Left forelimb (tissue), 1 donor: ENCODE results near the gene SETD5.
A peak's percentile ranks its signal among the peaks of the same experiment; 100 is the strongest.

Experiments
- DNase-seq: peaks from one replicate; pipeline ENCODE4 v3.0.0-alpha.2; 2018; ENCODE audit warnings: low spot score

Gene SETD5

GRCh38 chr3:9388562-9389272, 8.7 kb upstream of the SETD5 start:
- DNase-seq, result no peak

GRCh38 chr3:9390265-9390888, 7.0 kb upstream of the SETD5 start:
- DNase-seq, result no peak

DNA sequence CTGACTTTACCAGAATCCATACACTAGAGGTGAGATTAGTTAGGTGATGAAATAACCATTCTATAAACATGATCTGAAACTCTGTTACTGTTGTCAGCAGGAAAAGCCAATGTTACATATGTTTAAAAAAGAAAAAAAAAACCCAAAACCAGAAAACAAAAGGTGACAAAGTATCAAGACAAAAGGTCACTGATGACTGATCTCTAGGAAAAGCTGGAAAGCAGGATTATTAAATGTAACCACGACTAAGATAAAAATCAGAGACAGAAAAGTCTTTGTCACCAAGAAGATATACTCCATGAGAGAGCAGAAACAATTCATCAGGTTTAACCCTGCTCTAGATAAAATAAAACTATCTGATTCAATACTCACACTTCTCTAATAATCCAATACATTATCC, 5.4 kb upstream of the SETD5 start:
- no peak for DNase-seq

DNA sequence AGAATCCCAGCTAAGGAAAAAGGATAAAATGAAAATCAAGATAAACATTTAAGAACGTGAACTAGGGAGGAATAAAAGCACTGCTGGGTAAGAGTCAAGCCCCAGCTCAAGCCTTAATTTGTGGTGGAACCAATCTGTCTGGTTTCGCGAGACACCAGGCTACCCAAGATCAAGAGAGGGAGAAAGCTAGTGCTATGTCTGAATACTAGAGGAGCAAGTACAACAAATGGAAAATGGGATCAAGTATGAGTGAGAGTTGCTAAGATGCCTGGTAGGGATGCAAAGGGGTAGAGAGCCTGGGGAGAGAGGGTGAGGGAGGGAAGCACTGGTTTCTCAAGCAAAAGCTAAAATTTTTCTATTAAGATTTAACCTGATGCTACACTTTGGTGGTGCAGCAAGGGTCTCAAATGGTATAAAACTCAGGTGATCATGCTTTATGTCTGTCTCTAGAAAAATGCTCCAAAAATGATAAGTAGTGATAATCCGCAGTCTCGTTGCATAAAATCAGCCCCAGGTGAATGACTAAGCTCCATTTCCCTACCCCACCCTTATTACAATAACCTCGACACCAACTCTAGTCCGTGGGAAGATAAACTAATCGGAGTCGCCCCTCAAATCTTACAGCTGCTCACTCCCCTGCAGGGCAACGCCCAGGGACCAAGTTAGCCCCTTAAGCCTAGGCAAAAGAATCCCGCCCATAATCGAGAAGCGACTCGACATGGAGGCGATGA, 1.7 kb upstream of the SETD5 start:
- no peak for DNase-seq

DNA sequence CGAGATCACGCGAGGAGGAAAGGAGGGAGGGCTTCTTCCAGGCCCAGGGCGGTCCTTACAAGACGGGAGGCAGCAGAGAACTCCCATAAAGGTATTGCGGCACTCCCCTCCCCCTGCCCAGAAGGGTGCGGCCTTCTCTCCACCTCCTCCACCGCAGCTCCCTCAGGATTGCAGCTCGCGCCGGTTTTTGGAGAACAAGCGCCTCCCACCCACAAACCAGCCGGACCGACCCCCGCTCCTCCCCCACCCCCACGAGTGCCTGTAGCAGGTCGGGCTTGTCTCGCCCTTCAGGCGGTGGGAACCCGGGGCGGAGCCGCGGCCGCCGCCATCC, 1.1 kb upstream of the SETD5 start:
- DNase-seq, result no peak

- DNase-seq, result peak; percentile 99
Observed at GRCh38 chr3:9396632-9397331, 633 bp upstream of the SETD5 start.

DNA sequence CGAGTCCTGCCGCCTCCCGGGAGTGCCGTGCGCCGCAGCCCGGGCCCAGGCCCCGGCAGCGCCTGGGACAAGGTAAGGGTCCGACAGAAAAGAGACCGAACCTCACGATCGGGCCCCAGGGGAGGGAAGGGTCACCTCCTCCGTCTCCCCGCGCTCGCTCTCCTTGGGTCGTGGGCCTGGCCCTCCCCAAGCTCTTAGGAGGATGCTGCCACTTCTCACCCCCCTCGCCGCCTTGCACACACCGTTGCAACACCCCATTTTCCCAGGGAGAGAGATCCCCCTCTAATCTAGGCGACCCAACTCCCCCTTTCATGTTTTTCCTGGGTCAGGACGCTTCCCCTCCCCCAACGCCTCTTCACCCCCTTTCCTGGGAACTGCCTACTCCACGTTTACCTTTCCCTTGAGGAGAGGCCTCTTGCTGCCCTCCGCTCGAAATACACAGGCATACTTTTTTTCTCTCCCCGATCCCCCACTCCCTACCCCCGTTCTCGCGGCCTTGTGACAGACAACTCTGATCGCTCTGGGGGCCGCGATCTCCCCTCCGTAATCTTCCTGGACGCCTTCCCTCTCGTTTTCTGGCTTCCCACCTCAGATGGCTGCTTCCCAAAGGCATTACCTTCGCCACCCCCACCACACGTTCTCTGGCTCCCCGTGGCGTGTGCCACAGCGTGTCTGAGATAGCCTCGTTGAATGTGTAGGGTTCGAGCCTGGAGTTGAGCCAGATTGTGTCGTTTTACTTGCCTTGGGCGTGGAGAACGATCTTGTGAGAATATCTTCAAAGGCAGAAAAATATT, 688 bp downstream of the SETD5 start:
- peak; percentile 70 for DNase-seq

DNA sequence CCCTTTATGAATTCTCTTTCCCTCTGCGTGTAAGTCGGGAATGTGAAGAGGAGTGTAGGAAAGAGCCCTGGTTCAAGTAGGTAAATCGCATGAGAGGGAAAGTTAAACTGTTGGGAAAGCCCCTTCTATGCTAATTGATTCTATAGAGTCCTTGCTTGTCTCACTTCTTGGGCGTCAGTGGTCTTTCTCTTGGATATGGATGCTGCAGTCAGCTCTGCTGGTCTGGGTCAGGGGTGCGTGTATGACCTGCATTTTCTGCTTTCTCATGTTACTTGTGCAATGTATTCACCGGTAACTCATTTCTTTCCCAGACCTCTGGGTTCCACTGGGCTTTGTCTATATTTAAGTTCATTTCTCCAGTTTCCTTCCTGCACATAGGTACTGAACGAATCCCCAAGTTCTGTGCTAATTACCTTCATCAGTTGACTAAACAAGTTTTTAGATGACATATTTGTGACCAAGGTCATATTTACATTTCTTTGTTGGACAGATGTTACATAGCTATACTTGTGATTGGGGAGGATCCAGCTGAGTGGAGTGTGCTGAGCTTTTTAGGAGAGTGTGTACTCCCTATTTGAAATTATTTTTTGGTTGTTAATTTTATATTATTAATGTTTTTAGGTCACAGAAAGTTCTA, 1.4 kb downstream of the SETD5 start:
- DNase-seq, result no peak

GRCh38 chr3:9399337-9399703, 1.9 kb downstream of the SETD5 start:
- DNase-seq, result no peak

DNA sequence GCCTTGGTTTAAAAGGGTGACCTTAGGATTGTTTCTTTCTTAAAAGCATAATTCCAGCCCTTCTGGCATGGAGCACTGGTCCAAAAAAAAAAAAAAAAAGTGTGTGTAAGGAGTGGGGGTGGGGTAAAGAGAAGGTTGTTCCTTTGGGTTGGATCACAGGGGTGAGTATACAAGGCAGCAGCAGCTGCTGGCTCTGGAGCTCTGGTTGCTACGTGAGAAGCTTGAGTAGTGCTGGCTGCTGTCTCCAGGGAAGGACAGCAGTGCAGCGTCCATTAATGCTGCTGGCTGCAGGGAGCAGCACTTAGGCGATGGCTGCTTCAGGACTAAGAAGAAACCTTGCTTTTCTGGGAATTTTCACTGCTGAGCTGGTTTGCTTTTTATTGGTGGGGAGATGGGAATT, 2.3 kb downstream of the SETD5 start:
- peak; percentile 84 for DNase-seq

GRCh38 chr3:9400616-9401015, 3.2 kb downstream of the SETD5 start:
- DNase-seq, result no peak

DNA sequence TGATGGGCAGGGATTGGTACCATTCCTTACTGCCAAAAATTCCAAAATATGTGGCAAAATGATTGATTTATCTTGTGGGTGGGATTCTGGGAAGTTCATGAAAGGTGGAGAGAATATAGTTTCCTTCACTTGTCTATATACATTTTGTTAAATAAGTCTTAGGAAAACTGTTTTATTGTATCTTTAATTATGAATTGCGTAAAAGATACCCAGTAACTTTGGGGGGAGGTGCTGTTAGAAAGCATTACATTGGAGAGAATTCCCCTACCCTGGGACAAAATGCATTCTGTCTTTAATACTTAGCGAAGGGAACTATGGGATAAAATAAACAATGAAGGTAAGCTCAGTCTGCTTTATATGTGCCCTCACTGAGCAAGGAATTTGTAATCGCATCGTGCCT, 4.6 kb downstream of the SETD5 start:
- no peak for DNase-seq

DNA sequence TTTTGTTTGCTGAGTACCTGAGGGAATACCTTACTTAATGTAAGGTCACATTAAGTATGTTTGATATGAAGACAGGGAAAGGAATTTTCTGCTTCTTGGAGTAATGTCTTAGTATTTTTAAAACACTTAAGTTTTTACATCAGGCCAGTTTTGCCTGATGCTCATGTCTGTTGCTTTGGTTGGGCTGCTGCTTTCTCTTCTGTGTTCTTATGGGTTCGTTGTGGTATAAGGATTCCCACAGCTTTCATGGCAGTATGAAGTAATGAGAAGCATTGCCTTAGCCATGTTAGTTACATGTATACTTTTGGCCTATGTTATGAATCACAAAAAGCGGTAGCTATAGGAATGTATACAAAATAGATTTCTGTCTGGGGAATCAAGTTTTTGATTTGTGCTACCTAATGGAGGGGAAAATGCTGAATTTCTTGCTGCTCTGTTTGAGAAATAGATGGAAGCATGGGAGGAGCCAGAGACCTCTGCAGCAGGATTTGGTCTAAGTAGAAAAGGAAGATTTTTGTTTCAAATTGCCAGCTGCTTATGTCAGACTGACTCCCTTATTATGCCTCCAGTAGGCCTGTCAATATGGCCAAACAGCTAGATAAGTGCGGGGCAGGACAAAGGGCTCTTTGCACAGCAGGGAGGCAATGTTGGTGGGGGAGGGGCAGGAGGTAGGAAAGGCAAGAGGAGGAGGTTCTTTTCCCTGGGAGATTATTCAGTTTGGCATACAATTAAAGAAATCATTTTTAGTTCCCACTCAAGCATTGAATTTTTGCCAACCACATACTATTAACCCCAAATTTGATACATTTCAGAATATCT, 5.2 kb downstream of the SETD5 start:
- DNase-seq, result no peak

- no peak for DNase-seq
Observed at GRCh38 chr3:9403463-9403862, 6.0 kb downstream of the SETD5 start.

GRCh38 chr3:9404680-9405079, 7.3 kb downstream of the SETD5 start:
- no peak for DNase-seq

DNA sequence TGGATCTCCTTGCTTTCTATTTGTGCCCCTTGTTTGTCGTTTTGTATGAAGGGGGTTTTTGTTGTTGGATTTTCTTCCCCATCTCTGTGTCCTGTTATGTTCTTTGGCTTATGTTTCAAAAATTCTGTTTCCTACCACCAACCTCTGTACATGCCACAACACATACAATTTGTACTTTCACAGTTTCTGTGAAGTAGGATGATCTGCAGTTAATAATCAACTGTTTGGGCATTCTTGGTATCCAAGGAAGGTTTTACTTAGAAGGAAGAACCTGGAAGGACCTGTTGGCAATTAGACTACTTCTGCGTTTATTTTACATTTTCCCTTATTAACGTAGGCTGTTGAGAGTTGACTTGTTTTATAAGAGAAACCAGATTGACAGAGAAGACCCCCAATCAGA, 8.3 kb downstream of the SETD5 start:
- DNase-seq, result no peak

- DNase-seq, result no peak
Observed at GRCh38 chr3:9406856-9407626, 9.6 kb downstream of the SETD5 start.

GRCh38 chr3:9408061-9408460, 10.6 kb downstream of the SETD5 start:
- no peak for DNase-seq

DNA sequence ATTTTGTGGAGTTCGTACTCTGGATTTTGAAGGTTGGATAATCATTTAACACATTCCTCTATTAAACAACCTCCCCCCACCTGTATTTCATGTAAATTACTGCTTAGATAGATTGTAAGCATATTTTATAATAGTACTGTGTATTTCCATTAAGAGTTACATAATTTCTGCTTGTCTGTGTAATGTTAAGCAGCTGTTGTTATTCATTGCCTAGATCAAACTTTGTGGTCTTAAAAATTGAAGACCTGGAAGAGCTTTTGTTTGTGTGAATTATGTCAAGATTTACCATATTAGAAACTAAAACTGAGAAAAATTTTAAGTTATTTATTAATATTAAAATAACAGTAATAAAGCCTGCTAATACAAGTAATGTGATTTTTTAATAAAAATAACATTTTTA, 11.1 kb downstream of the SETD5 start:
- no peak for DNase-seq
